ENCODE data around the gene ZNF397. TPM values are rescaled to one million over a fixed set of nuclear protein-coding genes. Genes with fewer than 3 reads are reported as not detected.

Gene ZNF397
- total and polyA plus RNA-seq, 2 of the 13 experiments (the other 11 are each of a cell fraction or from before 2014, with no cell fraction given), result 4.7 to 9.4 TPM

GRCh38 chr18:35277633-35278032 lies 36.8 kb downstream of the ZNF397 start (continued):
- TF ChIP-seq GMEB1 (CRISPR knock-in tag; IDR thresholded peaks at IDR 0.05; ENCODE audit: borderline replicate concordance) (no peak), NR2F2 (IDR thresholded peaks at IDR 0.05; ENCODE audit: borderline replicate concordance, low read depth) (no peak), ZNF275 (CRISPR knock-in tag; IDR thresholded peaks at IDR 0.05; ENCODE audit: borderline replicate concordance) (no peak), ZNF234 (CRISPR knock-in tag; conservative IDR thresholded peaks at IDR 0.05) (no peak), CENPX (CRISPR knock-in tag; IDR thresholded peaks at IDR 0.05) (no peak), CENPT (CRISPR knock-in tag; IDR thresholded peaks at IDR 0.05; ENCODE audit: low read depth) (no peak), POLR2AphosphoS5 (IDR thresholded peaks at IDR 0.05; ENCODE audit: low read depth, low read length) (no peak), ASH2L (IDR thresholded peaks at IDR 0.05; ENCODE audit: insufficient read length, low read depth, low read length) (no peak), EED (CRISPR knock-in tag; IDR thresholded peaks at IDR 0.05) (no peak)

GRCh38 chr18:35278085-35278484 lies 37.3 kb downstream of the ZNF397 start:
- BruUV-seq (replicated peaks), result no TSS peak
- Histone ChIP-seq H3K4me3 (replicated peaks in 1 of 3; ENCODE audit: insufficient read depth in 1 of 3, low read depth in 2 of 3, low read length in 3 of 3) (no peak overlapping the region), H4K20me1 (ENCODE audit: insufficient read depth, low read length) (no peaks in the 10 kb centered on the region), H3K4me1 (ENCODE audit: insufficient read depth, low read length) (no peaks in the 10 kb centered on the region), H3K27ac (ENCODE audit: extremely low read length, insufficient read depth, low read length) (no peak overlapping the region), H2AFZ (ENCODE audit: low read length) (no peak overlapping the region), H3K27me3 (ENCODE audit: control insufficient read depth in 1 of 2, insufficient read depth in 2 of 2, low read length in 2 of 2) (no peaks in the 10 kb centered on the region), H3K9ac (ENCODE audit: insufficient read depth, low read depth, low read length) (no peak overlapping the region), H3K4me2 (ENCODE audit: low read depth, low read length) (no peak overlapping the region), H3K9me3 (ENCODE audit: low read length) (no peaks in the 10 kb centered on the region), H3K36me3 (replicated peaks in 1 of 2; ENCODE audit: control insufficient read depth in 1 of 2, insufficient read depth in 2 of 2, low read length in 2 of 2) (0 out of 5 replicates have a peak, but pooled peaks cover 0 to 4% of the 10 kb centered on the region in 2 experiments), H3K79me2 (ENCODE audit: insufficient read depth, low read length) (no peaks in the 10 kb centered on the region)
- ChIA-PET CTCF (ENCODE audit: low intra/inter-chr PET ratio, low total read pairs) (no interaction called here), POLR2A (no interaction called here)
- FAIRE-seq, result no peak
- TF ChIP-seq MAFK (conservative IDR thresholded peaks at IDR 0.05 in 1 of 2, IDR thresholded peaks at IDR 0.05 in 1 of 2; ENCODE audit: low read length in 2 of 2), result peak in 1 of 2 experiments; percentile 22; a peak in 1 of 4 replicates
- no peak for TF ChIP-seq ZNF513 (CRISPR knock-in tag; conservative IDR thresholded peaks at IDR 0.05)
- intact Hi-C loops (cut with micrococcal nuclease; ENCODE audit: unreplicated experiment), result no loop called here
- in situ Hi-C loops (cut with HindIII; ENCODE audit: extremely low pct_ligation_motif_present, low pct_unique_long_range_greater_than_20kb), result no loop called here
- WGBS (ENCODE audit: low lambda C conversion rate), result 61% methylated on average over 1 of the region's 1 CpG
- no peak for DNase-seq (ENCODE audit: low spot score)
- ATAC-seq, result no peak

Measured in HepG2 (cell line).